ENCODE data around the gene DPP6. TPM values are rescaled to one million over a fixed set of nuclear protein-coding genes. Genes with fewer than 3 reads are reported as not detected.

DPP6 gene
- total and polyA plus RNA-seq, 4 experiments from 2014 or later = not detected

GRCh38 chr7:154775681-154776080 lies 723.5 kb downstream of the DPP6 start:
- no peak overlapping the region for H3K4me3 Mint-ChIP-seq
- no peaks in the 10 kb centered on the region for H3K36me3 ChIP-seq (ENCODE audit: insufficient read depth, low read length)
- H3K27me3 ChIP-seq (ENCODE audit: insufficient read depth, low read length) = no peaks in the 10 kb centered on the region
- ChIA-PET CTCF (ENCODE audit: partially characterized antibody) (no interaction called here), POLR2A (ENCODE audit: partially characterized antibody) (no interaction called here)
- DNase-seq = no peak
- H3K36me3 Mint-ChIP-seq = no peaks in the 10 kb centered on the region
- no peaks in the 10 kb centered on the region for H3K9me3 ChIP-seq (ENCODE audit: control insufficient read depth in 1 of 2, low read length in 2 of 2)
- no peaks in the 10 kb centered on the region for H3K27me3 Mint-ChIP-seq
- H3K27ac Mint-ChIP-seq = no peak overlapping the region
- H3K9me3 Mint-ChIP-seq = peaks cover 0 to 9% (median under 1%) of the 10 kb centered on the region in 8 donors
- no peak overlapping the region for H3K27ac ChIP-seq (ENCODE audit: low read depth, low read length)
- H3K4me1 Mint-ChIP-seq = peaks cover 0 to 19% (median 3%) of the 10 kb centered on the region in 4 donors
- H3K4me1 ChIP-seq (ENCODE audit: insufficient read depth, low read length) = no peaks in the 10 kb centered on the region
- H3K4me3 ChIP-seq (ENCODE audit: low read length in 2 of 2) = no peak overlapping the region
- intact Hi-C loops (cut with micrococcal nuclease) = no loop called here

GRCh38 chr7:154776350-154776749 lies 724.2 kb downstream of the DPP6 start:
- Mint-ChIP-seq H3K4me3 (peak overlapping the region in 3 of 8 donors; percentile 9 to 26 (median 13)), H3K9me3 (peaks cover 0 to 12% (median 3%) of the 10 kb centered on the region in 8 donors), H3K27me3 (no peaks in the 10 kb centered on the region), H3K36me3 (no peaks in the 10 kb centered on the region), H3K4me1 (peaks cover 0 to 19% (median 3%) of the 10 kb centered on the region in 4 donors), H3K27ac (no peak overlapping the region)
- no peak overlapping the region for H3K4me3 ChIP-seq (ENCODE audit: low read length in 2 of 2)
- intact Hi-C loops (cut with micrococcal nuclease) = no loop called here
- no peak overlapping the region for H3K27ac ChIP-seq (ENCODE audit: low read depth, low read length)
- CTCF ChIA-PET (ENCODE audit: partially characterized antibody) = no interaction called here
- no peaks in the 10 kb centered on the region for H3K36me3 ChIP-seq (ENCODE audit: insufficient read depth, low read length)
- no peak for DNase-seq
- H3K9me3 ChIP-seq (ENCODE audit: control insufficient read depth in 1 of 2, low read length in 2 of 2) = no peaks in the 10 kb centered on the region
- H3K4me1 ChIP-seq (ENCODE audit: insufficient read depth, low read length) = no peaks in the 10 kb centered on the region
- H3K27me3 ChIP-seq (ENCODE audit: insufficient read depth, low read length) = no peaks in the 10 kb centered on the region
- POLR2A ChIA-PET (ENCODE audit: partially characterized antibody) = no interaction called here

GRCh38 chr7:154777023-154777422 lies 724.8 kb downstream of the DPP6 start:
- H3K4me3 Mint-ChIP-seq = no peak overlapping the region
- no peak overlapping the region for H3K27ac Mint-ChIP-seq
- Histone ChIP-seq H3K4me1 (ENCODE audit: insufficient read depth, low read length) (no peaks in the 10 kb centered on the region), H3K4me3 (ENCODE audit: low read length in 2 of 2) (no peak overlapping the region), H3K27me3 (ENCODE audit: insufficient read depth, low read length) (no peaks in the 10 kb centered on the region), H3K36me3 (ENCODE audit: insufficient read depth, low read length) (no peaks in the 10 kb centered on the region), H3K9me3 (ENCODE audit: control insufficient read depth in 1 of 2, low read length in 2 of 2) (no peaks in the 10 kb centered on the region), H3K27ac (ENCODE audit: low read depth, low read length) (no peak overlapping the region)
- H3K36me3 Mint-ChIP-seq = no peaks in the 10 kb centered on the region
- peaks cover 0 to 19% (median 3%) of the 10 kb centered on the region in 4 donors for H3K4me1 Mint-ChIP-seq
- CTCF ChIA-PET (ENCODE audit: partially characterized antibody) = no interaction called here
- H3K9me3 Mint-ChIP-seq = peaks cover 0 to 12% (median 3%) of the 10 kb centered on the region in 8 donors
- no peak for DNase-seq
- POLR2A ChIA-PET (ENCODE audit: partially characterized antibody) = no interaction called here
- H3K27me3 Mint-ChIP-seq = no peaks in the 10 kb centered on the region
- intact Hi-C loops (cut with micrococcal nuclease) = no loop called here

GRCh38 chr7:154777489-154777888 lies 725.3 kb downstream of the DPP6 start:
- H3K27ac ChIP-seq (ENCODE audit: low read depth, low read length) = no peak overlapping the region
- ChIA-PET CTCF (ENCODE audit: partially characterized antibody) (no interaction called here), POLR2A (ENCODE audit: partially characterized antibody) (no interaction called here)
- no peaks in the 10 kb centered on the region for H3K4me1 ChIP-seq (ENCODE audit: insufficient read depth, low read length)
- no peaks in the 10 kb centered on the region for H3K9me3 ChIP-seq (ENCODE audit: control insufficient read depth in 1 of 2, low read length in 2 of 2)
- H3K4me3 Mint-ChIP-seq = no peak overlapping the region
- intact Hi-C loops (cut with micrococcal nuclease) = no loop called here
- no peak overlapping the region for H3K4me3 ChIP-seq (ENCODE audit: low read length in 2 of 2)
- no peaks in the 10 kb centered on the region for H3K36me3 Mint-ChIP-seq
- no peaks in the 10 kb centered on the region for H3K36me3 ChIP-seq (ENCODE audit: insufficient read depth, low read length)
- H3K9me3 Mint-ChIP-seq = peaks cover 0 to 12% (median 2%) of the 10 kb centered on the region in 8 donors
- no peaks in the 10 kb centered on the region for H3K27me3 ChIP-seq (ENCODE audit: insufficient read depth, low read length)
- H3K27me3 Mint-ChIP-seq = no peaks in the 10 kb centered on the region
- peaks cover 0 to 19% (median 3%) of the 10 kb centered on the region in 4 donors for H3K4me1 Mint-ChIP-seq
- DNase-seq = no peak
- peak overlapping the region in 1 of 7 donors; percentile 14 for H3K27ac Mint-ChIP-seq

GRCh38 chr7:154777908-154778307 lies 725.7 kb downstream of the DPP6 start:
- Mint-ChIP-seq H3K27me3 (no peaks in the 10 kb centered on the region), H3K4me1 (peaks cover 0 to 19% (median 3%) of the 10 kb centered on the region in 4 donors), H3K4me3 (peak overlapping the region in 2 of 8 donors; percentile 7 to 16), H3K27ac (peak overlapping the region in 2 of 7 donors; percentile 14 to 18), H3K9me3 (peaks cover 0 to 12% (median 2%) of the 10 kb centered on the region in 8 donors), H3K36me3 (no peaks in the 10 kb centered on the region)
- Histone ChIP-seq H3K4me1 (ENCODE audit: insufficient read depth, low read length) (no peaks in the 10 kb centered on the region), H3K9me3 (ENCODE audit: control insufficient read depth in 1 of 2, low read length in 2 of 2) (no peaks in the 10 kb centered on the region), H3K4me3 (ENCODE audit: low read length in 2 of 2) (no peak overlapping the region), H3K36me3 (ENCODE audit: insufficient read depth, low read length) (no peaks in the 10 kb centered on the region), H3K27ac (ENCODE audit: low read depth, low read length) (no peak overlapping the region), H3K27me3 (ENCODE audit: insufficient read depth, low read length) (no peaks in the 10 kb centered on the region)
- intact Hi-C loops (cut with micrococcal nuclease) = no loop called here
- POLR2A ChIA-PET (ENCODE audit: partially characterized antibody) = no interaction called here
- no peak for DNase-seq
- CTCF ChIA-PET (ENCODE audit: partially characterized antibody) = no interaction called here

GRCh38 chr7:154781369-154782303 lies 729.4 kb downstream of the DPP6 start:
- intact Hi-C loops (cut with micrococcal nuclease) = no loop called here
- Histone ChIP-seq H3K27me3 (ENCODE audit: insufficient read depth, low read length) (no peaks in the 10 kb centered on the region), H3K4me3 (ENCODE audit: low read length in 2 of 2) (no peak overlapping the region), H3K9me3 (ENCODE audit: control insufficient read depth in 1 of 2, low read length in 2 of 2) (peaks cover 0 to 4% of the 10 kb centered on the region in 2 donors), H3K36me3 (ENCODE audit: insufficient read depth, low read length) (no peaks in the 10 kb centered on the region), H3K4me1 (ENCODE audit: insufficient read depth, low read length) (no peaks in the 10 kb centered on the region), H3K27ac (ENCODE audit: low read depth, low read length) (no peak overlapping the region)
- H3K27me3 Mint-ChIP-seq = no peaks in the 10 kb centered on the region
- peaks cover 0 to 11% (median 3%) of the 10 kb centered on the region in 4 donors for H3K4me1 Mint-ChIP-seq
- H3K4me3 Mint-ChIP-seq = no peak overlapping the region
- H3K9me3 Mint-ChIP-seq = peaks cover 3 to 22% (median 14%) of the 10 kb centered on the region in 8 donors
- no peak overlapping the region for H3K27ac Mint-ChIP-seq
- no peaks in the 10 kb centered on the region for H3K36me3 Mint-ChIP-seq
- POLR2A ChIA-PET (ENCODE audit: partially characterized antibody) = no interaction called here
- DNase-seq = no peak
- CTCF ChIA-PET (ENCODE audit: partially characterized antibody) = no interaction called here

- Histone ChIP-seq H3K4me1 (ENCODE audit: insufficient read depth, low read length) (no peaks in the 10 kb centered on the region), H3K27ac (ENCODE audit: low read depth, low read length) (no peak overlapping the region), H3K36me3 (ENCODE audit: insufficient read depth, low read length) (no peaks in the 10 kb centered on the region), H3K4me3 (ENCODE audit: low read length in 2 of 2) (no peak overlapping the region), H3K27me3 (ENCODE audit: insufficient read depth, low read length) (no peaks in the 10 kb centered on the region), H3K9me3 (ENCODE audit: control insufficient read depth in 1 of 2, low read length in 2 of 2) (peaks cover 0 to 4% of the 10 kb centered on the region in 2 donors)
- DNase-seq = no peak
- no peaks in the 10 kb centered on the region for H3K4me1 Mint-ChIP-seq
- H3K36me3 Mint-ChIP-seq = no peaks in the 10 kb centered on the region
- H3K27me3 Mint-ChIP-seq = no peaks in the 10 kb centered on the region
- no peak overlapping the region for H3K27ac Mint-ChIP-seq
- ChIA-PET CTCF (ENCODE audit: partially characterized antibody) (no interaction called here), POLR2A (ENCODE audit: partially characterized antibody) (no interaction called here)
- no peak overlapping the region for H3K4me3 Mint-ChIP-seq
- H3K9me3 Mint-ChIP-seq = peaks cover 3 to 36% (median 14%) of the 10 kb centered on the region in 8 donors
- intact Hi-C loops (cut with micrococcal nuclease) = no loop called here
Measured at GRCh38 chr7:154783281-154783909, 731.2 kb downstream of the DPP6 start.

All from CD4-positive, alpha-beta memory T cell (primary cell).